Activated B cell treated with CpG ODN at 0.5 μM for 24 hours (primary cell): ENCODE results near the gene GP1BA. TPM values are rescaled to one million over a fixed set of nuclear protein-coding genes. Genes with fewer than 3 reads are reported as not detected.

Experiments
- ATAC-seq: fragments of 200-7000 bp; cut with Tn5 transposase; one replicate; pipeline ENCODE4 v1.10.0; 2021; ENCODE audit warnings: low read depth, mild to moderate bottlenecking, moderate library complexity
- CTCF ChIA-PET: fragments of 350-600 bp; sonication (Branson Sonifier 250); formaldehyde crosslinking; loops from one replicate; lab custom pipeline; 2021; ENCODE audit warnings: antibody characterized with exemption; lab: Charles Lee
- POLR2A ChIA-PET: fragments of 350-600 bp; sonication (Branson Sonifier 250); formaldehyde crosslinking; loops from one replicate; lab custom pipeline; 2021; ENCODE audit warnings: antibody characterized with exemption; lab: Charles Lee
- DNase-seq: peaks from one replicate; pipeline ENCODE4 v3.0.0; 2022
- H3K27ac Mint-ChIP-seq: one replicate; pipeline ENCODE4 v1.8.0; 2020; ENCODE audit warnings: mixed read lengths
- H3K27me3 Mint-ChIP-seq: one replicate; pipeline ENCODE4 v1.8.0; 2021; ENCODE audit warnings: mixed read lengths
- H3K36me3 Mint-ChIP-seq: one replicate; pipeline ENCODE4 v1.8.0; 2021; ENCODE audit warnings: low read depth, mixed read lengths
- H3K4me1 Mint-ChIP-seq: one replicate; pipeline ENCODE4 v1.8.0; 2021; ENCODE audit warnings: mixed read lengths
- H3K4me3 Mint-ChIP-seq: one replicate; pipeline ENCODE4 v1.8.0; 2020; ENCODE audit warnings: mild to moderate bottlenecking, mixed read lengths
- H3K9me3 Mint-ChIP-seq: one replicate; pipeline ENCODE4 v1.8.0; 2020; ENCODE audit warnings: mixed read lengths
- intact Hi-C: fragments of 100-400 bp; cut with micrococcal nuclease; formaldehyde crosslinking; loops from one replicate; pipeline ENCODE4 v1.15.1; 2024
- total RNA-seq: library from RNA; stranded (reverse); gene quantifications from 2 replicates; pipeline ENCODE4 v1.2.3, GENCODE V29; 2022
- TF ChIP-seq, protein P1 (sequence below): fragments of 200-600 bp; IDR thresholded peaks from one replicate; pipeline ENCODE4 v1.8.0; 2022; ENCODE audit warnings: antibody characterized with exemption, mild to moderate bottlenecking

Gene GP1BA
- total RNA-seq, 1 donor from 2014 or later, result not detected

DNA sequence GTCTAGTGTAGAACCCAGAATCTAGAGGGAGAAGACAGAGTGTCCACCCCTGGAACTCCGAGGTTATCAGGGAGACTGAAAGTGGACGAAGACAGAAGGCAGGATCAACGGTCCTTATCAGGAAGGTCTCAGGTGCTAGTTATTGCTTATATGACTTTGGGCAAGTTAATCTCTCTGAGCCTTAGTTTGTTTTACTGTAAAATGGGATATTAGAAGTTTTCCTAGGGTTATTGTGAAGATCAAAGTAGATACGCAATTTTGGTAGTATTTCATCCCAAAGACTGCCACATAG lies 9.2 kb downstream of the GP1BA start:
- ChIA-PET POLR2A (interaction anchor here (3.0 to 3.4 kb wide), 3 partner anchors 27 to 46 kb away, joined by 19 to 83 read pairs (median 26); partner anchors contain the start of genes C17orf107, CAMTA2 and SPAG7), CTCF (no interaction called here)
- Mint-ChIP-seq H3K9me3 (no peaks in the 10 kb centered on the region), H3K36me3 (peaks cover 79% of the 10 kb centered on the region), H3K4me3 (peak overlapping the region; percentile 97), H3K27ac (peak overlapping the region; percentile 98), H3K27me3 (no peaks in the 10 kb centered on the region), H3K4me1 (peaks cover 81% of the 10 kb centered on the region)
- TF ChIP-seq, protein P1, sequence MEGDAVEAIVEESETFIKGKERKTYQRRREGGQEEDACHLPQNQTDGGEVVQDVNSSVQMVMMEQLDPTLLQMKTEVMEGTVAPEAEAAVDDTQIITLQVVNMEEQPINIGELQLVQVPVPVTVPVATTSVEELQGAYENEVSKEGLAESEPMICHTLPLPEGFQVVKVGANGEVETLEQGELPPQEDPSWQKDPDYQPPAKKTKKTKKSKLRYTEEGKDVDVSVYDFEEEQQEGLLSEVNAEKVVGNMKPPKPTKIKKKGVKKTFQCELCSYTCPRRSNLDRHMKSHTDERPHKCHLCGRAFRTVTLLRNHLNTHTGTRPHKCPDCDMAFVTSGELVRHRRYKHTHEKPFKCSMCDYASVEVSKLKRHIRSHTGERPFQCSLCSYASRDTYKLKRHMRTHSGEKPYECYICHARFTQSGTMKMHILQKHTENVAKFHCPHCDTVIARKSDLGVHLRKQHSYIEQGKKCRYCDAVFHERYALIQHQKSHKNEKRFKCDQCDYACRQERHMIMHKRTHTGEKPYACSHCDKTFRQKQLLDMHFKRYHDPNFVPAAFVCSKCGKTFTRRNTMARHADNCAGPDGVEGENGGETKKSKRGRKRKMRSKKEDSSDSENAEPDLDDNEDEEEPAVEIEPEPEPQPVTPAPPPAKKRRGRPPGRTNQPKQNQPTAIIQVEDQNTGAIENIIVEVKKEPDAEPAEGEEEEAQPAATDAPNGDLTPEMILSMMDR, result no peak
- ATAC-seq (no peak), DNase-seq (no peak)
- intact Hi-C loops, result loop anchor here (2.0 to 10.0 kb wide), 5 partner anchors 46 to 799 kb away; partner anchors contain the start of genes ARRB2, CAMTA2, CYB5D2 and UBE2G1

DNA sequence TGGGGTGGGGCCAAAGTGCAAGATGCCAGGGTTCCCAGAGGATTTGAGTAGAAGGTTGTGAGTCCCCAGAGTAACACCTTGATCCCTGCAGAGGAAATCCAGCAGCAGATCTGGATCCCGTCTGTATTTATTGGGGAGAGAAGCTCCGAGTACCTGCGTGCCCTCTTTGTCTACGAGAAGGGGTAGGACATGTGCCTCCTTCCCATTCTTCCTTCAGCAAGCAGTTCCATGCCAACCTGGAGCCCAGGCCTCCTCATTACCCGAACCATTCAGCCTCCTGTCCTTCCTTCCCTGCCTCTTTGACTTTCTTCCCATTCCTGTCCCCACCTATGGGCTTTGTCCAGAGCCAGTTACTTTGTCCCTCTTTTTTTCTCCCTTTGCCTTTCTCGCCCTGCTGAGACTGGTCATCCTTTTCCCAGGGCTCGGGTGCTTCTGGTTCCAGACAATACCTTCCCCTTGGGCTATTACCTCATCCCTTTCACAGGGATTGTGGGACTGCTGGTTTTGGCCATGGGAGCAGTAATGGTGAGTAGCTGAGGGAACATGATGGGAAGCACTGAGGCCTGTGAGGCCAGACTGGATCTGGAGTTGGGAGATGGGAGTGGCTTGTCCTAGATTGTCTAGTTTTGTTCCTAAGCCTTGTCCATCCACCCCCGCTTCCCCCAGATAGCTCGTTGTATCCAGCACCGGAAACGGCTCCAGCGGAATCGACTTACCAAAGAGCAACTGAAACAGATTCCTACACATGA lies 10.9 kb downstream of the GP1BA start:
- peaks cover 79% of the 10 kb centered on the region for H3K36me3 Mint-ChIP-seq
- ATAC-seq, result no peak

DNA sequence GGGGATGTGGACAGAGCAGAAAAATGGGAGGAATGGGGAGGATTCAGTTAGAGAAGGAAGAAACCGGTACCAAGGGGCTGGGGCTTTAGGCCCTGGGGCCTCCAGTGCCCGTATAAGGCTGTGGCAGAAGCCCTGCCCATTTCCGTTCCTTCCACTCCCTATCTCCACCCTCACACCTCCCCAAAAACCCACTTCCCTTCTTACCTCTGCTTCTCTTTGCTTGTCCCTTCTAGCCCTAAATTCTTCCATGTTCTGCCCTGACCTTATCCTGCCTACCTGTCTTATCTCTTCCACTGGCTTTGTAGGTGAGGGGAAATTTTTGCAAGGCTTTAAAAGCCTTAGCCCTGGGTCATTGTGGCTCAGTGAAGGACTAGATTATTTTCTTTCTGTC lies 12.1 kb downstream of the GP1BA start:
- Mint-ChIP-seq H3K36me3 (peaks cover 73% of the 10 kb centered on the region), H3K4me1 (peaks cover 75% of the 10 kb centered on the region), H3K27me3 (peaks cover 2% of the 10 kb centered on the region), H3K9me3 (no peaks in the 10 kb centered on the region), H3K27ac (peak overlapping the region; percentile 94), H3K4me3 (peak overlapping the region; percentile 85)
- ChIA-PET POLR2A (interaction anchor here (0.8 to 12.1 kb wide), 6 partner anchors 8 to 73 kb away, joined by 3 to 391 read pairs (median 4); partner anchors contain the start of genes CAMTA2, GP1BA and SPAG7), CTCF (no interaction called here)
- intact Hi-C loops, result loop anchor here (5.0 to 10.0 kb wide), 2 partner anchors 579 to 802 kb away; partner anchors contain the start of genes CYB5D2, UBE2G1 and ZZEF1
- no peak for ATAC-seq
- TF ChIP-seq, protein P1, result no peak
- no peak for DNase-seq

More for the DNA sequence above, 10.9 kb downstream of the GP1BA start:
- no peaks in the 10 kb centered on the region for H3K27me3 Mint-ChIP-seq
- peaks cover 84% of the 10 kb centered on the region for H3K4me1 Mint-ChIP-seq
- peak overlapping the region; percentile 15 for H3K4me3 Mint-ChIP-seq
- no peak for DNase-seq
- H3K9me3 Mint-ChIP-seq, result no peaks in the 10 kb centered on the region
- CTCF ChIA-PET, result no interaction called here
- intact Hi-C loops, result loop anchor here (5.0 to 10.0 kb wide), 2 partner anchors 578 to 801 kb away; partner anchors contain the start of genes CYB5D2, UBE2G1 and ZZEF1
- POLR2A ChIA-PET, result interaction anchor here (0.8 to 12.1 kb wide), 5 partner anchors 8 to 233 kb away, joined by 3 to 391 read pairs (median 3); partner anchors contain the start of genes ARRB2, C17orf107, ENO3 and SPAG7
- TF ChIP-seq, protein P1, result no peak
- peak overlapping the region; percentile 63 for H3K27ac Mint-ChIP-seq

DNA sequence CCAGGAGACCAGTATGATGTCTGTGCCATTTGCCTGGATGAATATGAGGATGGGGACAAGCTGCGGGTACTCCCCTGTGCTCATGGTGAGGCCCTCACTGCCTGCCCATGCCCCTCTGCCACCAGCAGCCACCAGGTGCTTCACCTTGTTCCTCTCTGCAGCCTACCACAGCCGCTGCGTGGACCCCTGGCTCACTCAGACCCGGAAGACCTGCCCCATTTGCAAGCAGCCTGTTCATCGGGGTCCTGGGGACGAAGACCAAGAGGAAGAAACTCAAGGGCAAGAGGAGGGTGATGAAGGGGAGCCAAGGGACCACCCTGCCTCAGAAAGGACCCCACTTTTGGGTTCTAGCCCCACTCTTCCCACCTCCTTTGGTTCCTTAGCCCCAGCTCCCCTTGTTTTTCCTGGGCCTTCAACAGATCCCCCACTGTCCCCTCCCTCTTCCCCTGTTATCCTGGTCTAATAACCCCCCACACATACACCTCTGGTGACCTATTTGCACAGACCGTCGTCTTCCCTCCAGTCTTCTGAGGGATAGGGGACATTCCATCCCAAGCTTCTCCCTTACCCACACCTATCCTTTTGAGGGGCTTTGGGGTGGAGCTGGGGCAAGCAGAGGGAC lies 12.6 kb downstream of the GP1BA start:
- Mint-ChIP-seq H3K27ac (peak overlapping the region; percentile 94), H3K9me3 (no peaks in the 10 kb centered on the region), H3K4me3 (peak overlapping the region; percentile 85), H3K4me1 (peaks cover 72% of the 10 kb centered on the region), H3K36me3 (peaks cover 70% of the 10 kb centered on the region), H3K27me3 (peaks cover 2% of the 10 kb centered on the region)
- intact Hi-C loops, result loop anchor here (5.0 to 10.0 kb wide), 7 partner anchors 137 to 1032 kb away; partner anchors contain the start of genes ATP2A3, CYB5D2, MED11 and NUP88
- TF ChIP-seq, protein P1, result no peak
- ATAC-seq, result no peak
- DNase-seq, result no peak
- ChIA-PET CTCF (no interaction called here), POLR2A (interaction anchor here (0.5 to 12.1 kb wide), 9 partner anchors 8 to 284 kb away, joined by 3 to 391 read pairs (median 5); partner anchors contain the start of genes CAMTA2, GP1BA and SPAG7)
